Osteoblast (primary cell): ENCODE measurements around the gene ARHGAP15. TPM values are rescaled to one million over a fixed set of nuclear protein-coding genes. Genes with fewer than 3 reads are reported as not detected.

Experiments used
- DNase-seq: peaks from one replicate; pipeline ENCODE4 v3.0.0; 2011; ENCODE audit warnings: low spot score, mixed read lengths; ENCODE audit not compliant: insufficient read length; ENCODE audit errors: missing footprints
- H2AFZ ChIP-seq: 2 replicates; pipeline ENCODE4 v1.6.0; 2011; ENCODE audit warnings: mild to moderate bottlenecking, low read length
- H3K27ac ChIP-seq: 2 replicates; pipeline ENCODE4 v1.5.1; 2011; ENCODE audit warnings: mild to moderate bottlenecking, low read depth, low read length, moderate library complexity
- H3K27me3 ChIP-seq: 2 replicates; pipeline ENCODE4 v1.6.0; 2012; ENCODE audit warnings: mild to moderate bottlenecking, control low read depth, inconsistent platforms, low read length, moderate library complexity; ENCODE audit not compliant: insufficient read depth
- H3K36me3 ChIP-seq: 2 replicates; pipeline ENCODE4 v1.5.1; 2011; ENCODE audit warnings: mild to moderate bottlenecking, low read length, control low read depth, moderate library complexity; ENCODE audit not compliant: insufficient read depth
- H3K4me1 ChIP-seq: 2 replicates; pipeline ENCODE4 v1.5.1; 2011; ENCODE audit warnings: mild to moderate bottlenecking, low read length, control low read depth, moderate library complexity; ENCODE audit not compliant: insufficient read depth
- H3K4me2 ChIP-seq: 2 replicates; pipeline ENCODE4 v1.6.0; 2011; ENCODE audit warnings: mild to moderate bottlenecking, low read length; ENCODE audit not compliant: insufficient read depth
- H3K4me3 ChIP-seq: fragments of 200-600 bp; sonication (generic); 3 replicates; pipeline ENCODE4 v1.5.1; 2012; ENCODE audit warnings: mild to moderate bottlenecking, low read length, inconsistent platforms; ENCODE audit not compliant: insufficient read depth
- H3K79me2 ChIP-seq: 2 replicates; pipeline ENCODE4 v1.6.0; 2012; ENCODE audit warnings: mild to moderate bottlenecking, low read length, control low read depth, inconsistent platforms; ENCODE audit not compliant: insufficient read depth
- H3K9me3 ChIP-seq: 2 replicates; pipeline ENCODE4 v1.5.1; 2011; ENCODE audit warnings: low read depth, low read length, control low read depth
- H4K20me1 ChIP-seq: 2 replicates; pipeline ENCODE4 v1.6.0; 2012; ENCODE audit warnings: mild to moderate bottlenecking, low read length, control low read depth; ENCODE audit not compliant: insufficient read depth
- CTCF ChIP-seq: IDR thresholded peaks from 2 replicates; pipeline ENCODE4 v1.5.1; 2011; ENCODE audit warnings: mild to moderate bottlenecking, low read depth, low read length, moderate library complexity; ENCODE audit errors: extremely low read depth
- total RNA-seq: library from RNA; depleted of rRNA; stranded (reverse); fragments of >200 nt; gene quantifications from 2 replicates; pipeline ENCODE4 v1.2.3, GENCODE V29; 2012

The ARHGAP15 gene
- total RNA-seq, 1 donor = 2.2 TPM

- Histone ChIP-seq H3K4me2 (no peak overlapping the region), H3K27ac (no peak overlapping the region), H3K4me3 (no peak overlapping the region), H3K9me3 (no peaks in the 10 kb centered on the region), H3K79me2 (no peaks in the 10 kb centered on the region), H3K4me1 (no peaks in the 10 kb centered on the region), H4K20me1 (no peaks in the 10 kb centered on the region), H3K36me3 (no peaks in the 10 kb centered on the region), H3K27me3 (no peaks in the 10 kb centered on the region), H2AFZ (no peak overlapping the region)
- no peak for TF ChIP-seq CTCF
- no peak for DNase-seq
Measured at GRCh38 chr2:143312441-143312840, 183.2 kb downstream of the ARHGAP15 start.

- no peak for DNase-seq
- Histone ChIP-seq H3K9me3 (no peaks in the 10 kb centered on the region), H3K4me2 (no peak overlapping the region), H3K36me3 (no peaks in the 10 kb centered on the region), H3K27me3 (no peaks in the 10 kb centered on the region), H3K4me3 (no peak overlapping the region), H3K79me2 (no peaks in the 10 kb centered on the region), H4K20me1 (no peaks in the 10 kb centered on the region), H2AFZ (no peak overlapping the region), H3K27ac (no peak overlapping the region), H3K4me1 (no peaks in the 10 kb centered on the region)
- no peak for TF ChIP-seq CTCF
Measured at GRCh38 chr2:143313861-143314260, 184.6 kb downstream of the ARHGAP15 start.

GRCh38 chr2:143321994-143322393, 192.8 kb downstream of the ARHGAP15 start:
- no peak overlapping the region for H2AFZ ChIP-seq
- H3K4me2 ChIP-seq = no peak overlapping the region
- H3K4me3 ChIP-seq = no peak overlapping the region
- TF ChIP-seq CTCF = no peak
- H3K36me3 ChIP-seq = no peaks in the 10 kb centered on the region
- H3K9me3 ChIP-seq = no peaks in the 10 kb centered on the region
- no peak overlapping the region for H3K27ac ChIP-seq
- DNase-seq = no peak
- H3K4me1 ChIP-seq = no peaks in the 10 kb centered on the region
- H3K79me2 ChIP-seq = no peaks in the 10 kb centered on the region
- H4K20me1 ChIP-seq = no peaks in the 10 kb centered on the region
- H3K27me3 ChIP-seq = no peaks in the 10 kb centered on the region

GRCh38 chr2:143329288-143329687, 200.1 kb downstream of the ARHGAP15 start:
- Histone ChIP-seq H3K36me3 (no peaks in the 10 kb centered on the region), H3K9me3 (no peaks in the 10 kb centered on the region), H3K4me2 (no peak overlapping the region), H3K79me2 (no peaks in the 10 kb centered on the region), H3K4me3 (no peak overlapping the region), H3K27me3 (no peaks in the 10 kb centered on the region), H2AFZ (no peak overlapping the region), H4K20me1 (no peaks in the 10 kb centered on the region), H3K4me1 (no peaks in the 10 kb centered on the region), H3K27ac (no peak overlapping the region)
- no peak for TF ChIP-seq CTCF
- no peak for DNase-seq
